H9 (cell line): ENCODE data around the gene EFCAB10. TPM values are rescaled to one million over a fixed set of nuclear protein-coding genes. Genes with fewer than 3 reads are reported as not detected.

Experiments used
- DNase-seq: peaks from one replicate; pipeline ENCODE4 v3.0.0-alpha.2; 2017
- H2AFZ ChIP-seq: one replicate; pipeline ENCODE4 v1.6.1; 2013; ENCODE audit warnings: mild to moderate bottlenecking, low read length, control low read depth, moderate library complexity
- H2AK5ac ChIP-seq: 2 replicates; pipeline ENCODE4 v1.6.1; 2013; ENCODE audit warnings: low read length, control low read depth, mixed read lengths; ENCODE audit not compliant: insufficient read length
- H2BK120ac ChIP-seq: one replicate; pipeline ENCODE4 v1.6.1; 2013; ENCODE audit warnings: low read depth, mild to moderate bottlenecking, low read length, control low read depth, inconsistent platforms; ENCODE audit not compliant: poor library complexity, severe bottlenecking
- H2BK12ac ChIP-seq: 2 replicates; pipeline ENCODE4 v1.6.1; 2013; ENCODE audit warnings: low read length, control low read depth, mixed read lengths, low read depth; ENCODE audit not compliant: insufficient read length
- H2BK15ac ChIP-seq: 2 replicates; pipeline ENCODE4 v1.6.1; 2013; ENCODE audit warnings: low read depth, low read length, control low read depth
- H2BK20ac ChIP-seq: one replicate; pipeline ENCODE4 v1.6.1; 2013; ENCODE audit warnings: low read depth, mild to moderate bottlenecking, low read length, control low read depth, inconsistent platforms; ENCODE audit not compliant: poor library complexity, severe bottlenecking
- H2BK5ac ChIP-seq: 2 replicates; pipeline ENCODE4 v1.6.1; 2013; ENCODE audit warnings: low read length, control low read depth, mixed read lengths; ENCODE audit not compliant: insufficient read length
- H3K14ac ChIP-seq: 2 replicates; pipeline ENCODE4 v1.6.1; 2013; ENCODE audit warnings: low read length, control low read depth; ENCODE audit not compliant: insufficient read depth
- H3K18ac ChIP-seq: 2 replicates; pipeline ENCODE4 v1.6.1; 2013; ENCODE audit warnings: low read depth, mild to moderate bottlenecking, mixed read lengths, low read length, control low read depth; ENCODE audit not compliant: insufficient read length
- H3K23ac ChIP-seq: 2 replicates; pipeline ENCODE4 v1.6.1; 2013; ENCODE audit warnings: low read length, control low read depth, mixed read lengths, low read depth; ENCODE audit not compliant: insufficient read length
- H3K23me2 ChIP-seq: 2 replicates; pipeline ENCODE4 v1.6.1; 2013; ENCODE audit warnings: low read depth, mild to moderate bottlenecking, mixed read lengths, low read length, control low read depth; ENCODE audit not compliant: insufficient read length, poor library complexity, severe bottlenecking
- H3K27ac ChIP-seq: 2 replicates; pipeline ENCODE4 v1.5.1; 2013; ENCODE audit warnings: low read length, control low read depth, mixed read lengths, low read depth; ENCODE audit not compliant: insufficient read length
- H3K27me3 ChIP-seq: 2 replicates; pipeline ENCODE4 v1.6.1; 2013; ENCODE audit warnings: low read length, control low read depth, inconsistent platforms; ENCODE audit not compliant: insufficient read depth
- H3K4ac ChIP-seq: 2 replicates; pipeline ENCODE4 v1.6.1; 2013; ENCODE audit warnings: low read depth, mild to moderate bottlenecking, control low read depth, inconsistent platforms, low read length, moderate library complexity
- H3K4me1 ChIP-seq: 2 replicates; pipeline ENCODE4 v1.6.1; 2013; ENCODE audit warnings: low read length, control low read depth, inconsistent platforms; ENCODE audit not compliant: insufficient read depth
- H3K4me2 ChIP-seq: 2 replicates; pipeline ENCODE4 v1.6.1; 2013; ENCODE audit warnings: low read length, control low read depth, mixed read lengths; ENCODE audit not compliant: insufficient read length, insufficient read depth
- H3K56ac ChIP-seq: 2 replicates; pipeline ENCODE4 v1.6.1; 2013; ENCODE audit warnings: low read depth, mild to moderate bottlenecking, mixed read lengths, low read length, control low read depth; ENCODE audit not compliant: insufficient read length
- H3K79me1 ChIP-seq: 2 replicates; pipeline ENCODE4 v1.6.1; 2013; ENCODE audit warnings: low read depth, mild to moderate bottlenecking, moderate library complexity, low read length, control low read depth, inconsistent platforms; ENCODE audit not compliant: insufficient read depth, poor library complexity, severe bottlenecking
- H3K79me2 ChIP-seq: 2 replicates; pipeline ENCODE4 v1.6.1; 2013; ENCODE audit warnings: low read length, control low read depth, inconsistent platforms; ENCODE audit not compliant: insufficient read depth
- H3K9ac ChIP-seq: 2 replicates; pipeline ENCODE4 v1.6.1; 2013; ENCODE audit warnings: low read length, control low read depth, mixed read lengths; ENCODE audit not compliant: insufficient read length; ENCODE audit errors: extremely low read depth
- H3K9me3 ChIP-seq: one replicate; pipeline ENCODE4 v1.6.1; 2013; ENCODE audit warnings: low read depth, low read length, inconsistent platforms; ENCODE audit not compliant: control insufficient read depth
- H3T11ph ChIP-seq: one replicate; pipeline ENCODE4 v1.6.1; 2013; ENCODE audit warnings: mild to moderate bottlenecking, low read length, control low read depth, inconsistent platforms
- H4K20me1 ChIP-seq: one replicate; pipeline ENCODE4 v1.6.1; 2013; ENCODE audit not compliant: control insufficient read depth, insufficient read length, insufficient read depth
- H4K5ac ChIP-seq: 2 replicates; pipeline ENCODE4 v1.6.1; 2013; ENCODE audit warnings: low read depth, mild to moderate bottlenecking, mixed read lengths, low read length, control low read depth; ENCODE audit not compliant: insufficient read length
- H4K8ac ChIP-seq: replicated peaks from 2 replicates; pipeline ENCODE4 v1.6.1; 2013; ENCODE audit warnings: low read length, control low read depth, mixed read lengths, low read depth; ENCODE audit not compliant: insufficient read length
- H4K91ac ChIP-seq: 2 replicates; pipeline ENCODE4 v1.6.1; 2013; ENCODE audit warnings: low read depth, mild to moderate bottlenecking, moderate library complexity, mixed read lengths, low read length, control low read depth; ENCODE audit not compliant: insufficient read length
- H3K27ac Mint-ChIP-seq, 3 experiments: 2 replicates in 2 of 3; 3 replicates in 1 of 3; pipeline ENCODE4 v1.8.0; 2020 to 2021; ENCODE audit warnings: mixed read lengths in 3 of 3, mild to moderate bottlenecking in 1 of 3, moderate library complexity in 1 of 3
- H3K27me3 Mint-ChIP-seq: 2 replicates; pipeline ENCODE4 v1.8.0; 2021; ENCODE audit warnings: low read depth, mild to moderate bottlenecking, moderate library complexity, mixed read lengths
- H3K36me3 Mint-ChIP-seq, 3 experiments: 2 replicates in 2 of 3; 3 replicates in 1 of 3; pipeline ENCODE4 v1.8.0; 2020 to 2021; ENCODE audit warnings: low read depth in 3 of 3, mixed read lengths in 3 of 3; ENCODE audit not compliant: insufficient read depth in 1 of 3
- H3K4me1 Mint-ChIP-seq, 2 experiments: 2 replicates each; pipeline ENCODE4 v1.8.0; 2020; ENCODE audit warnings: mixed read lengths in 2 of 2
- H3K4me3 Mint-ChIP-seq, 2 experiments: 2 replicates in 1 of 2; 3 replicates in 1 of 2; pipeline ENCODE4 v1.8.0; 2020 to 2021; ENCODE audit warnings: mild to moderate bottlenecking in 2 of 2, mixed read lengths in 2 of 2, moderate library complexity in 1 of 2
- H3K9me3 Mint-ChIP-seq, 2 experiments: 2 replicates in 1 of 2; 3 replicates in 1 of 2; pipeline ENCODE4 v1.8.0; 2020; ENCODE audit warnings: mild to moderate bottlenecking in 2 of 2, mixed read lengths in 2 of 2, moderate library complexity in 1 of 2
- WGBS: extraction: QIAGEN DNeasy Blood & Tissue Kit; methylation state at CpG from one replicate; pipeline ENCODE4 v1.1.7; 2013; ENCODE audit warnings: missing lambda C conversion rate, low lambda C conversion rate, mixed read lengths; ENCODE audit not compliant: insufficient read length; ENCODE audit errors: extremely low coverage; 5-methylcytosine and 5-hydroxymethylcytosine counted together
- total RNA-seq: library from RNA; stranded (reverse); gene quantifications from 2 replicates; pipeline ENCODE4 v1.2.1, GENCODE V29; 2021
- TF ChIP-seq, protein P1 (sequence below): fragments of 200-600 bp; sonication (generic); conservative IDR thresholded peaks from 3 replicates; pipeline ENCODE4 v1.8.0; 2021; ENCODE audit warnings: antibody characterized with exemption, mild to moderate bottlenecking

EFCAB10 gene
- total RNA-seq, 1 experiment from 2014 or later = 1.5 TPM

DNA sequence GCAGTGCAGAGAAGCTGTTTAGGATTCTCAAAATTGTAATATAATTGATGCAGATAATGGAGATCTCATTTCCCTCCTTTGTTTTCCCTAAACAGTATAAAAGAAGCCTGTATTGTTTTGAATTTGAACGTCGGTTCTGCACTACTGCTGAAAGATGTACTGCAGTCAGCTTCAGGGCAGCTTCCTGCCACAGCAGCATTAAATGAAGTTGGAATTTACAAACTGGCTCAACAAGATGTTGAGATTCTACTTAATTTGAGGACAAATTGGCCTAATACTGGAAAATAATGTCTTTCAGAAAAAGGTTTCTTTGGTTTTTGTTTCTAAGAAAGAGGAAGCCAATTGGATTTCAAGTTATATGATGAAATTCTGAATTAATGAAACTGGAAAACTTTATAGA, 14.3 kb downstream of the EFCAB10 start:
- no peaks in the 10 kb centered on the region for H3K4me1 ChIP-seq
- H4K20me1 ChIP-seq = no peaks in the 10 kb centered on the region
- WGBS = no CpG with 5 or more reads among the region's 2 CpGs
- no peak overlapping the region for H2BK5ac ChIP-seq
- no peak overlapping the region for H3K23ac ChIP-seq
- H3K27ac ChIP-seq = no peak overlapping the region
- no peaks in the 10 kb centered on the region for H3K9me3 ChIP-seq
- H3K14ac ChIP-seq = no peak overlapping the region
- Mint-ChIP-seq H3K27ac (no peak overlapping the region), H3K4me1 (no peaks in the 10 kb centered on the region), H3K36me3 (peaks cover 10 to 51% (median 29%) of the 10 kb centered on the region in 3 experiments), H3K4me3 (no peak overlapping the region), H3K27me3 (0 out of 2 replicates have a peak, but pooled peaks cover 1% of the 10 kb centered on the region), H3K9me3 (no peaks in the 10 kb centered on the region)
- no peak overlapping the region for H4K5ac ChIP-seq
- H3T11ph ChIP-seq = no peak overlapping the region
- no peaks in the 10 kb centered on the region for H3K79me1 ChIP-seq
- H2BK20ac ChIP-seq = no peak overlapping the region
- H3K9ac ChIP-seq = no peak overlapping the region
- DNase-seq = no peak
- H4K91ac ChIP-seq = no peak overlapping the region
- H3K79me2 ChIP-seq = no peaks in the 10 kb centered on the region
- no peak overlapping the region for H3K4ac ChIP-seq
- H3K27me3 ChIP-seq = no peaks in the 10 kb centered on the region
- H4K8ac ChIP-seq = no peak overlapping the region
- TF ChIP-seq, protein P1, sequence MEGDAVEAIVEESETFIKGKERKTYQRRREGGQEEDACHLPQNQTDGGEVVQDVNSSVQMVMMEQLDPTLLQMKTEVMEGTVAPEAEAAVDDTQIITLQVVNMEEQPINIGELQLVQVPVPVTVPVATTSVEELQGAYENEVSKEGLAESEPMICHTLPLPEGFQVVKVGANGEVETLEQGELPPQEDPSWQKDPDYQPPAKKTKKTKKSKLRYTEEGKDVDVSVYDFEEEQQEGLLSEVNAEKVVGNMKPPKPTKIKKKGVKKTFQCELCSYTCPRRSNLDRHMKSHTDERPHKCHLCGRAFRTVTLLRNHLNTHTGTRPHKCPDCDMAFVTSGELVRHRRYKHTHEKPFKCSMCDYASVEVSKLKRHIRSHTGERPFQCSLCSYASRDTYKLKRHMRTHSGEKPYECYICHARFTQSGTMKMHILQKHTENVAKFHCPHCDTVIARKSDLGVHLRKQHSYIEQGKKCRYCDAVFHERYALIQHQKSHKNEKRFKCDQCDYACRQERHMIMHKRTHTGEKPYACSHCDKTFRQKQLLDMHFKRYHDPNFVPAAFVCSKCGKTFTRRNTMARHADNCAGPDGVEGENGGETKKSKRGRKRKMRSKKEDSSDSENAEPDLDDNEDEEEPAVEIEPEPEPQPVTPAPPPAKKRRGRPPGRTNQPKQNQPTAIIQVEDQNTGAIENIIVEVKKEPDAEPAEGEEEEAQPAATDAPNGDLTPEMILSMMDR = no peak
- H2BK12ac ChIP-seq = no peak overlapping the region
- H2BK120ac ChIP-seq = no peak overlapping the region
- no peak overlapping the region for H3K18ac ChIP-seq
- no peak overlapping the region for H3K56ac ChIP-seq
- H2AFZ ChIP-seq = no peak overlapping the region
- H3K23me2 ChIP-seq = no peaks in the 10 kb centered on the region
- no peak overlapping the region for H3K4me2 ChIP-seq
- no peak overlapping the region for H2BK15ac ChIP-seq
- no peak overlapping the region for H2AK5ac ChIP-seq
